ENCODE data around the gene PMPCA. TPM values are rescaled to one million over a fixed set of nuclear protein-coding genes. Genes with fewer than 3 reads are reported as not detected.

The PMPCA gene
- total RNA-seq, 1 experiment from 2014 or later, result 94.5 TPM

DNA sequence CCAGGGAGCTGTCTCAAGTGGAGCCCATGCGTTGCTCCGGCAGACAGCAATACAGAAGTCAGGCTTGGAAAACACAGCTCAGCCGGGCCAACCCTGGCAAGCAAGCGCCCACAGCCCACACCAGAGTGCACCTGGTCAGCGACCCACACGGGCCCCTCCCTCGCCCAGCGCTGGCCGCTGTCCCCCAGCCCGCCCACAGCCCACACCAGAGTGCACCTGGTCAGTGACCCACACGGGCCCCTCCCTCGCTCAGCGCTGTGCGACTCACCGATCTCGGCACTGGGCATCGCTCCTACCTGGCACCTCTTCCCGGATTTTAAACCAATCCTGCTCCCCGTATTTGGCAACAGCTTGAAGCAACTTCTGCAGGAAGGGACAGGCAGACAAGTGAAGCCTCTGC, 23.2 kb upstream of the PMPCA start:
- no peak overlapping the region for H3K14ac ChIP-seq (ENCODE audit: insufficient read depth, low read length)
- H3K4ac ChIP-seq (ENCODE audit: low read depth, low read length), result no peak overlapping the region
- H3K4me2 ChIP-seq (ENCODE audit: insufficient read depth, insufficient read length, low read length), result no peak overlapping the region
- no peaks in the 10 kb centered on the region for H3K79me2 ChIP-seq (ENCODE audit: insufficient read depth, low read length)
- no peak overlapping the region for H3K18ac ChIP-seq (ENCODE audit: insufficient read length, low read depth, low read length)
- no peak overlapping the region for H2BK12ac ChIP-seq (ENCODE audit: insufficient read length, low read depth, low read length)
- no peak overlapping the region for H3T11ph ChIP-seq (ENCODE audit: low read length)
- no peaks in the 10 kb centered on the region for H3K27me3 ChIP-seq (ENCODE audit: insufficient read depth, low read length)
- Mint-ChIP-seq H3K27ac (no peak overlapping the region), H3K36me3 (ENCODE audit: insufficient read depth in 1 of 3, low read depth in 3 of 3) (peaks cover 43 to 87% (median 78%) of the 10 kb centered on the region in 3 experiments; a peak in 6 of 7 replicates), H3K27me3 (ENCODE audit: low read depth) (no peaks in the 10 kb centered on the region), H3K9me3 (no peaks in the 10 kb centered on the region), H3K4me1 (no peaks in the 10 kb centered on the region), H3K4me3 (no peak overlapping the region)
- no peak overlapping the region for H3K56ac ChIP-seq (ENCODE audit: insufficient read length, low read depth, low read length)
- no peak overlapping the region for H3K9ac ChIP-seq (ENCODE audit: extremely low read depth, insufficient read length, low read length)
- no peaks in the 10 kb centered on the region for H4K20me1 ChIP-seq (ENCODE audit: control insufficient read depth, insufficient read depth, insufficient read length)
- H3K23ac ChIP-seq (ENCODE audit: insufficient read length, low read depth, low read length), result no peak overlapping the region
- H4K5ac ChIP-seq (ENCODE audit: insufficient read length, low read depth, low read length), result no peak overlapping the region
- no peak overlapping the region for H4K91ac ChIP-seq (ENCODE audit: insufficient read length, low read depth, low read length)
- WGBS (ENCODE audit: extremely low coverage, insufficient read length, low lambda C conversion rate), result no CpG with 5 or more reads among the region's 19 CpGs
- no peaks in the 10 kb centered on the region for H3K4me1 ChIP-seq (ENCODE audit: insufficient read depth, low read length)
- H2AK5ac ChIP-seq (ENCODE audit: insufficient read length, low read length), result no peak overlapping the region
- no peak for DNase-seq
- no peak overlapping the region for H2BK15ac ChIP-seq (ENCODE audit: low read depth, low read length)
- no peak overlapping the region for H4K8ac ChIP-seq (replicated peaks; ENCODE audit: insufficient read length, low read depth, low read length)
- no peaks in the 10 kb centered on the region for H3K23me2 ChIP-seq (ENCODE audit: insufficient read length, low read depth, low read length, poor library complexity, severe bottlenecking)
- H2AFZ ChIP-seq (ENCODE audit: low read length), result no peak overlapping the region
- no peak overlapping the region for H2BK120ac ChIP-seq (ENCODE audit: low read depth, low read length, poor library complexity, severe bottlenecking)
- TF ChIP-seq, protein P1, sequence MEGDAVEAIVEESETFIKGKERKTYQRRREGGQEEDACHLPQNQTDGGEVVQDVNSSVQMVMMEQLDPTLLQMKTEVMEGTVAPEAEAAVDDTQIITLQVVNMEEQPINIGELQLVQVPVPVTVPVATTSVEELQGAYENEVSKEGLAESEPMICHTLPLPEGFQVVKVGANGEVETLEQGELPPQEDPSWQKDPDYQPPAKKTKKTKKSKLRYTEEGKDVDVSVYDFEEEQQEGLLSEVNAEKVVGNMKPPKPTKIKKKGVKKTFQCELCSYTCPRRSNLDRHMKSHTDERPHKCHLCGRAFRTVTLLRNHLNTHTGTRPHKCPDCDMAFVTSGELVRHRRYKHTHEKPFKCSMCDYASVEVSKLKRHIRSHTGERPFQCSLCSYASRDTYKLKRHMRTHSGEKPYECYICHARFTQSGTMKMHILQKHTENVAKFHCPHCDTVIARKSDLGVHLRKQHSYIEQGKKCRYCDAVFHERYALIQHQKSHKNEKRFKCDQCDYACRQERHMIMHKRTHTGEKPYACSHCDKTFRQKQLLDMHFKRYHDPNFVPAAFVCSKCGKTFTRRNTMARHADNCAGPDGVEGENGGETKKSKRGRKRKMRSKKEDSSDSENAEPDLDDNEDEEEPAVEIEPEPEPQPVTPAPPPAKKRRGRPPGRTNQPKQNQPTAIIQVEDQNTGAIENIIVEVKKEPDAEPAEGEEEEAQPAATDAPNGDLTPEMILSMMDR (conservative IDR thresholded peaks at IDR 0.05), result no peak
- no peaks in the 10 kb centered on the region for H3K79me1 ChIP-seq (ENCODE audit: insufficient read depth, low read depth, low read length, poor library complexity, severe bottlenecking)
- no peak overlapping the region for H2BK5ac ChIP-seq (ENCODE audit: insufficient read length, low read length)
- H3K9me3 ChIP-seq (ENCODE audit: control insufficient read depth, low read depth, low read length), result no peaks in the 10 kb centered on the region
- H3K27ac ChIP-seq (ENCODE audit: insufficient read length, low read depth, low read length), result no peak overlapping the region
- no peak overlapping the region for H2BK20ac ChIP-seq (ENCODE audit: low read depth, low read length, poor library complexity, severe bottlenecking)
